ENCODE data around the gene TBC1D8.
A peak's percentile ranks its signal among the peaks of the same experiment; 100 is the strongest.
"Not testable (repeated sequence)": the region's sequence is repeated elsewhere in the genome, so short reads cannot be mapped to it uniquely, and the experiment has no call there.

Gene TBC1D8

DNA sequence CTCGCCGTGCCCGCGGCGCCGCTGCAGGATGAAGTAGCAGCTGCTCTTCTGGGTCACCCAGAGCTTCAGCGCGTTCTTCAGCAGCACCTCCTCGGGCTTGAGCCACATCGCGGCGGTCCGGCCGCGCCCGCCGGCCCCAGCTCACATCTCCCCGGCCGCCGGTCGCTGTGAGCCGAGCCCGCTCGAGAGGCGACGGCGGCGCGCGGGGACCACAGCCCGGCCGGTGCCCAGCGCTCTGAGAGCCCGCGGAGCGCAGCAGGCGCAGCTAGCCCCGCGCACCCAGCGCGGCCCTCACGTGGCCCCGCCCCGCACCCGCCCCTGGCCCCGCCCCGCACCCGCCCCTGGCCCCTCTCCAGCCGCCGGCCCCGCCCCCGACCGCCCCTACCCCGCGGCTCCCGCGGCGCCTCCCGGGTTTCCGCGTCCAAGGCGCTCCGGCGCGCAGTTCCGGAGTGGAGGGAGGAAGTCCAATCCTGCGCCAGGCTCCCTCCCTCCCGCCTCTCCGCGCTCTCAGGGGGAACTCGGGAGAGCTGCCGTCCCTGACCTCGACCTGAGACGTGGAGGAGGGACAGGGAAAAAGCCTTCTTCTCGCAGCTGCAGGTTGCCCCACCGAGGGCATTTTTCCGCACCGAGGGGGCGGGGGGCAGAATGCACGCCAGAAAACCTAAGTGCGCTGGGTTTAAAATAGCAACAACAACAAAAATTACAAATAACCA, at the start of gene TBC1D8:
Gene TBC1D8, minus strand, starts transcription at position 237 of the 713 bp plus-strand sequence. Its CDS starts 129 bp downstream, at position 108.
- DNase-seq (ENCODE audit: low read depth): peak; percentile 80

- peak; percentile 55 for DNase-seq (ENCODE audit: low read depth)
Measured at GRCh38 chr2:101200676-101201075, 49.5 kb upstream of the TBC1D8 start.

DNA sequence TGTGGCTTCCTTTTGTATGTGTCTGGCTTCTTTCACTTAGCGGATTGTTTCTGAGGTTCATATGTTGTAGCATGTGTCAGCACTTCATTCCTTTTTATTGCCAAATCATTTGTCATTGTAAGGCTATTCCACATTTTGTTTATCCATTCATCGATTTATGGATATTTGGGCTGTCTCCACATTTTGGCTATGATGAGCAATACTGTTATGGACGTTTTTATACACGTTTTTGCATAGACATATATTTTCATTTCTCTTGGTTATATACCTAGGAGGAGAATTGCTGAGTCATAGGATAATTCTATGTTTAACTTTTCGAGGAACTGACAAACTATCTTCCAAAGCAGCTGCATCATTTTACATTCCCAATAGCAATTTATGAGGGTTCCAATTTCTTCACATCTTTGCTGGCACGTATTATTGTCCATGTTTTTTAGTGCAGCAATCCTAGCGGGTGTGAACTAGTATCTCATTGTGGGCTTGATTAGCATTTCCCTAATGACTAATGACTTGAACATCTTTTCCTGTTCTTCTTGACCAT, 48.1 kb upstream of the TBC1D8 start:
- DNase-seq (ENCODE audit: low read depth): peak; percentile 80

GRCh38 chr2:101197814-101198213, 46.6 kb upstream of the TBC1D8 start:
- DNase-seq (ENCODE audit: low read depth): no peak

- no peak for DNase-seq (ENCODE audit: low read depth)
Measured at GRCh38 chr2:101197215-101197745, 46.1 kb upstream of the TBC1D8 start.

- DNase-seq (ENCODE audit: low read depth): no peak
Measured at GRCh38 chr2:101195871-101196661, 44.9 kb upstream of the TBC1D8 start.

GRCh38 chr2:101193033-101193626, 41.9 kb upstream of the TBC1D8 start:
- DNase-seq (ENCODE audit: low read depth): no peak

DNA sequence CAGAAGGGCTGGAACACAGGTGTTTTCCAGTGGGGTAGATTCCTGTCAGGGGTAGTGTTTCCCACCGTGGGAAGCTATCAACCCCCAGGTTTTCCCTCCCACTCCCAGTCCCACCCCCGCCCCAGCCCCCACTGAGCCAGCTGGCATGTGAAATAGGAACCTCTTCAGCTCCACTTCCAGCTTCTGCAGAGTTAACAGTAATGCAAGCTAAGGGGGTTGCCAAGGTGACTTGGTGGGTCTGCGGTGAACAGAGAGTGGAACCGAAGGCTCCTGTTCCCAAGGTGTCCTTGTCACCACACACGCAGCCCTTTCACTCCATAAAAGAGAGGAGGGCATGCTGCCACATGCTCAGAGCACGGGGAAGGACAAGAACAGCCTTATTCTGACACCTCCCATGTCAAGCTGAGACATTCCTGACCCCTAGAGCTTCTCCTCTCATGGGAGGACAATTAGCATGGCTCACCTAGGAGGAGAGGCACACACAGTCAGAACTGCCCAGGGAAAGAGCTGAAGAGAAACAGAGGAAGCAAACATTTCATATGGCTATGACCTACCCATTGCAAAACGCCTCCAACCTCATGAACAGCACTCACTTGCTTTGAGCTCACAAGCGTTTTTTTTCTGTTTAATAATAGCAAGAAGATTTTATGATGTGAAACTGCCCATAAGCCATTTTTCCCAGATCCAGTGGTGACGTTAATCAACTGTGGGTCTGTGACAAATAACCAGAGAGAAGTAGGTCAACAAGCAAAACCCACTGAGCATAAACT, 39.8 kb upstream of the TBC1D8 start:
- no peak for DNase-seq (ENCODE audit: low read depth)

DNA sequence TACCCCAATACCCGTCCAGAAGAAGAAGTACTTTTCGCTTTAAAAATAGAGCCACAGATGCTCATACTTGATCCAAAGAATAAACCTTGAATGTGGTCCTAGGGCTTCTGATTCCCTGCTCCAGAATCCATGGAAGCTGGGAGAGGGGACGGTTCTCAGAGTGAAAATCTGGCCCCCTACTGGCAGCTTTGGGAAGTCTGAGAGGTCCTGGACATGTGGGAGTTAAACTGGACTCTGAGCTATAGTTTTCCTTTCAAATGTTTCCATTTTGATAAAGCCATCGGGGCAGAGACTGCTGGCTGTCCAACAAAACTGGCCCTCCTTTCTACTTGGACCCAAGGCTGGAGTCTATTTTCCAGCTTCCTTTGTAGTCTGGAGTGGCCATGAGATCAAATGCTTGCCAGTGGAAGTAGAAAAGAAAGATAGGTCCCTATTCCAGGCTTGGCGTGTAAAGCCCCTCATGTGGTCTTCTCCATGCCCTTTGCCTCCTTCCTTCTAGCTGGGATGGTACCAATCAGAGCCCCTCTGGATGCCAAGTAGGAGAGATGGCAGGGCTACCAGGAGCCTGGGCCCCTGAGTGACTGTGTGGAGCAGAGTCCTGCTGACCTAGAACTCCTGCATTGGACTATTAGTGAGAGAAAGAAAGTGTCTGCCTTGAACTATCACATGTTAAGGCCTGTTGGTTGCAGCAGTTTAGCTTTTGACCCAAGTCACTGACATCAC, 37.7 kb upstream of the TBC1D8 start:
- DNase-seq (ENCODE audit: low read depth): peak; percentile 44

DNA sequence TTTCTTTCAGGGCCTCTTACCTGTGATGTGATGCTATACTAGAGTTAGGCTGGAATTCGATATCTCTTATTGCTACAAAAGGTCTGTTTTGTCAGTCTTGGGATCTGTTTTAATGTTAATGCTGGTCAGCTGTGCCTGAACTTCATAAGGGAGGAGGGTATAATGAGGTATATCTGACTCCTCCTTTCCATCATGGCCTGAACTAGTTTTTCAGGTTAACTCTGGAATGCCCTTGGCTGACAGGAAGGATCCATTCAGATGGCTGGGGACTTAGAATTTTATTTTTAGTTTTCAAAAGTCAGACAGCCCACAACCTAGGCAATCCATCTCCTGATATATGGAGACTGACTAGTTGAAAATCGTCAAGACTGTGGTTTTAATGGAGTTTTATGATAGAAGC, 35.9 kb upstream of the TBC1D8 start:
- DNase-seq (ENCODE audit: low read depth): no peak

- no peak for DNase-seq (ENCODE audit: low read depth)
Measured at GRCh38 chr2:101185656-101186055, 34.5 kb upstream of the TBC1D8 start.

DNA sequence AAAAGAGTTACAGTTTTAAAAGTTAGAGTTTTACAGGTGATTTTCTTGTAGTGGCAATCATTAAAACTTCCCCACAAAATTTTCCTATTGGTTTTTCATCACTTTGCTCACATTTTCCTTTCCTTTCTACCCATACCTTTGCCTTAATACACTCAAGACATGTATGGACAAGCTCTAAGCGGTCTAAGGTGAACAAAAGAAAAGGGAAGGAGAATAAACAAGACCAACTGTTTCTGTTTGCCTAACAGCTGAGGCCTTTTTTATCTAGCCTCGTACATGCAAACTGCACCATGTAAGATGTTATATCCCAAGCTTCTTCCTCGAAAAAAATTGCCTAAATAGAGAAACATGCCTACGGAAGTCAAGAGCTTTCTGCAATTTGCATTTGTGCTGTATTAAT, 33.9 kb upstream of the TBC1D8 start:
- no peak for DNase-seq (ENCODE audit: low read depth)

GRCh38 chr2:101179982-101180381, 28.8 kb upstream of the TBC1D8 start:
- no peak for DNase-seq (ENCODE audit: low read depth)

DNA sequence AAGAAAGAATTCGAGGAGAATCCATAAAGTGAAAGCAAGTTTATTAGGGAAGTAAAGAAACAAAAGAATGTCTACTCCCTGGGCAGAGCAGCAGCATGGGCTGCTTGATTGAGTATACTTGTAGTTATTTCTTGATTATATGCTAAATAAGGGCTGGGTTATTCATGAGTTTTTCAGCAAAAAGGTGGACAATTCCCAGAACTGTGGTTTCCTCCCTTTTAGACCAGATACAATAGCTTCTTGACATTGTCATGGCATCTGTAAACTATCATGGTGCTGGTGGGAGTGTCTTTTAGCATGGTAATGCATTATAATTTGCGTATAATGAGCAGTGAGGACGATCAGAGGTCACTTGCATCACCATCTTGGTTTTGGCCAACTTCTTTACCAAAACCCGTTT, 25.6 kb upstream of the TBC1D8 start:
- no peak for DNase-seq (ENCODE audit: low read depth)

DNA sequence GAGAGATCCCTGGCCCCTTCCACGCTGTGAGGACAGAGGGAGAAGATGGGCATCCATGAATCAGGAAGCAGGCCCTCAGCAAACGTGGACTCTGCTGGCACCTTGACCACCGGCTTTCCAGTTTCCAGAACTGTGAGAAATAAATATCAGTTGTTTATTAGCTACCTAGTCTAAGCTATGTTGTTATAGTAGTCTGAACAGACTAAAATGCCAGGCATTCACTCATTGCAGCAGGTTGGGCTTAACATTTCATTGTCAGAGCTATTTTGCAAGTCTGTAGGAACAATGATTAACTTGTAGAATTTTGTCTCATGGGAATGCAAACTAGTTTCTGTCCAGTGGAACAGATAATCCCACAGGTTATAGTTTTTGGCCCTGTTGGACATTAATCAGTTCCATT, 24.8 kb upstream of the TBC1D8 start:
- no peak for DNase-seq (ENCODE audit: low read depth)

DNA sequence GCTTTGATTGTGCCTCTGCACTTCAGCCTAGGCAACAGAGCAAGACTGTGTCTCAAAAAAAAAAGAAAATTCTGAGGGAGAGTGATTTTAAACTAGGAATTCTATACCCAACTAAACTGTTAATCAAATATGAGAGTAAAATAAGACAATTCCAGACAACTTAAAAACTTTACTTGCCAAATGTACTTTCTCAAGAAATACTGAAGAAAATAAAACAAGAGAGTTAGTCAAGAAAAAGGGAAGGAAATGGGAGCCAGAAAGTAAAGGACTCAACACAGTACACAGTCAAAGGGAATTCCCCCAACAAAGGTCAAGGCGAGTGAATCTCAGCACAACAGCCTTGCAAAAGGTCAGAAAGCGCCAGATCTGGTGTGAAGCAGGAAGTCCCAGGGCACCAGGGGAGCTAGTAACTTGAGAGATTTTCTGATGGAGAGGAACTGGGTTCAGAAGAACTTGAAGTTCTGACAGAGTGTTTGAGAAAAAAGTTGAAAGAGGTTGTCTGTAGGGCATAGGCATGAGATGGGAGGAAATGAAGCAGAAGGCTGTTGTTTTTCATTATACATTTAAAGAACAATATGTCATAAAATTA, 22.6 kb upstream of the TBC1D8 start:
- DNase-seq (ENCODE audit: low read depth): no peak

DNA sequence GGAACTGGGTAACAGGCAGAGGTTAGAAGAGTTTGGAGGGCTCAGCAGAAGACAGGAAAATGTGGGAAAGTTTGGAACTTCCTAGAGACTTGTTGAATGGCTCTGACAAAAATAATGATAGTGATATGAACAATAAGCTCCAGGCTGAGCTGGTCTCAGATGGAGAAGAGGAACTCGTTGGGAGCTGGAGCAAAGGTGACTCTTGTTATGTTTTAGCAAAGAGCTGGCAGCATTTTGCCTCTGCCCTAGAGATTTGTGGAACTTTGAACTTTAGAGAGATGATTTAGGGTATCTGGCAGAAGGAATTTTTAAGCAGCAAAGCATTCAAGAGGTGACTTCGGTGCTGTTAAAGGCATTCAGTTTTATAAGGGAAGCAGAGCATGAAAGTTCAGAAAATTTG, 18.6 kb upstream of the TBC1D8 start:
- not testable (repeated sequence) for DNase-seq (ENCODE audit: low read depth)

DNA sequence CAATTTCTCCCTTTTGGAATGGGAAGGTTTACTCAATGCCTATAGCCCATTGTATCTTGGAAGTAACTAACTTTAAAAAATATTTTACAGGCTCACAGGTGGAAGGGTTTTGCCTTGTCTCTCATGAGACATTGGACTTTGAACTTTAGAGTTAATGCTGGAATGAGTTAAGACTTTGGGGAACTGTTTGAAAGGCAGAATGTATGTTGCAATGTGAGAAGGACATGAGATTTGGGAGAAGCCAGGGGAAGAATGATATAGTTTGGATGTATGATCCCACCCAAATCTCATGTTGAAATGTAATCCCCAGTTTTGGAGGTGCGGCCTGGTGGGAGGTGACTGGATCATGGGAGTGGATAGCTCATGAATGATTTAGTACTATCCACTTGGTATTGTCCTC, 17.5 kb upstream of the TBC1D8 start:
- no peak for DNase-seq (ENCODE audit: low read depth)

DNA sequence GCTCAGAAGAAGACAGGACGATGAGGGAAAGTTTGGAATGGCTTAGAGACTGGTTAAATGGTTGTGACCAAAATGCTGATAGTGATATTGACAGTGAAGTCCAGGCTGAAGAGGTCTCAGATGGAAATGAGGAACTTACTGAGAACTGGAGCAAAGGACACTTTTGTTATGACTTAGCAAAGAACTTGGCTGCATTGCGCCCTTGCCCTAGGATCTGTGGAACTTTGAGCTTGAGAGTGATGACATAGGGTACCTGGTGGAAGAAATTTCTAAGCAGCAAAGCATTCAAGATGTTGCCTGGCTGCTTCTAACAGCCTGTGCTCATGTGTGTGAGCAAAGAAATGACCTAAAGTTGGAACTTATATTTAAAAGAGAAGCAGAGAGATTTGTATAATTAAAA, 16.4 kb upstream of the TBC1D8 start:
- not testable (repeated sequence) for DNase-seq (ENCODE audit: low read depth)

DNA sequence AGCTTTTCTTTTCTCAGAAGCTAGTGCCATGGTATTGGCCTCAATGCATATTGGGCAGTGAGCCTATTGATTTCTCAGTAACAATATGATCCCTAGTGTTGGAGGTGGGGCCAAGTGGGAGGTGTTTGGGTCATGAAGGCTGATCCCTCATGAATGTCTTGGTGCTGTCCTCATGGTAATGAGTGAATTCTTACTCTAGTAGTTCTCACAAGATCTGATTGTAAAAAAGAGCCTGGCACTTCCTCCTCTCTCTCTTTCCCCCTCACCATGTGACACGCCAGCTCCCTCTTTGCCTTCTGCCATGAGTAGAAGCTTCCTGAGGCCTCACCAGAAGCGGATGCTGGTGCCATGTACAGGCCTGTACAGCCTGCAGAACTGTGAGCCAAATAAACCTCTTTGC, 12.8 kb upstream of the TBC1D8 start:
- DNase-seq (ENCODE audit: low read depth): no peak

All from HS-5 (cell line).